Hematopoietic multipotent progenitor cell treated with erythropoietin and hydrocortisone succinate and interleukin-3 and kit ligand, for 17 days (in vitro differentiated cells): ENCODE data around the gene CSF3.

ENCODE experiments used
- DNase-seq: peaks from one replicate; pipeline ENCODE4 v3.0.0-alpha.2; 2015; ENCODE audit warnings: low spot score

CSF3 gene

GRCh38 chr17:40024901-40025300 is 9.7 kb downstream of the CSF3 start:
- no peak for DNase-seq

DNA sequence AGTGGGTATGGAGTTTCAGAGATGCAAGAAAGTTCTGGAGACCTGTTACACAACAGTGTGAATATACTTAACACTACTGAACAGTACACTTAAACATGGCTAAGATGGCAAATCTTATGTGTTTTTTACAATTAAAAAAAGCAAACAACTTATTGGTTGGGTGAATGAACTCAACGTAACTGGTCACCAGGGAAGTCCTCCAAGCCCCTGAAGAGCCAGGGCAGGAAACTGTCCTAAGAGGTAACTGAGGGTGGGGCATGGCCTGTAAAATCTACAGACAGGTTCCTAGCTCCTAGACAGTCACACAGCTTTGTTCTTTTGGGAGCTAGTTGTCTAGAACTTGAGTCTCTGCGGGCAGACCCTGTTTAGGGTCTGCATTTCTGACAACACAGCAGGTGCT is 10.3 kb downstream of the CSF3 start:
- no peak for DNase-seq

- DNase-seq, result no peak
Observed at GRCh38 chr17:40025991-40026815, 11.0 kb downstream of the CSF3 start.

GRCh38 chr17:40026816-40027613 is 11.8 kb downstream of the CSF3 start:
- DNase-seq, result peak; percentile 89

DNA sequence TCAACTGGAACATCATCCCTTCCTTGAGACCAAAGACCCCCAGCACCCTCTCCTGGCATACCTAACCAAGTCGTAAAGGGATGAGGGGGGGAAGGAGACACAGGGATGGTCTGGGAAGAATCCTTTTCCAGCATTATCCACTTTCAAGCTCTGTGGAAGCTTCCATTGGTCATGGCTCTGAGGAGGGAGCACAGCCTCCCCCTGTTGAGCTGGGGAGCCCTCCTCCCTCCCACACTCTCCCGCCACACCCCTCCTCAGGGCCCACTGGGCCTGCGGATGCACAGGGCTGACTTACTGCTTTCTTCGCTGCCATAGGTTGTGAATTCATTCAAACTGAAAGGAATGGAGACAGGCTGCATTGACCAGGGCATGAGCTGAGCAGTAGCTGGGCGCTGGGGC is 12.4 kb downstream of the CSF3 start:
- no peak for DNase-seq

DNA sequence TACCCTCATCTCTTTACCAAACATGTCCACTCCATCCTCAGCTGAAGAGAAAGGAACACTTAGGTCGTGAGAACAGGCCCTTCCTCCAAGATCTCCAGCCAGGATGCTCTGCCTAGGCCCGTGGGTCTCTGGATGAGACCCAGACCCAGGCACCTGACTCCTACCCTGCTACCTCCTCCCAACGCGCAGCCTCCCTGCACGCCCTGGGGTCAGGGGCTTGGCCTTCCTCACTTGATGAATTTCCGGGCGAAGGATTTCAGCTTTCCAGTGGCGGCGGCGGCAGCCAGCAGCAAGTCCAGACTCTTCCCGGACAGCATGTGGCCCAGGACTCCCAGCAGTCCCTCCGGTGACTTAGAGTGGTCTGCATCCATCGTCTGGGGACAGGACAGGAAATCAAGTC is 13.4 kb downstream of the CSF3 start:
- no peak for DNase-seq

DNA sequence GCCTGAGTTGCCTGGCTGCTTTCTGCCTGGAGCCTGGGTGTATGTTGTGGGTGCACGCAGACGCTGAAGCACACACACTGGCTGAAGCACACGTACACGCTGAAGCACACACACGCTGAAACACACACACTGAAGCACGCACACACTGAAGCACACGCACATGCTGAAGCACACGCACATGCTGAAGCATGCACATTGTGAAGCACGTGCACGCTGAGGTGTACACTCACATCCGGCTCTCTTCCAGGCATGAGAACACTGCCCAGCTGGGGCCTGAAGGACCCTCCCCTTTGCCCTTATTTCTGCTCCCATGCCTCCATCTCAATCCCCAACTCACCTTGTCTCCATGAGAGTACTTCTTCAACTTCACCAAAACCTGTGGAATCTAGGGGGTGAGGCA is 16.5 kb downstream of the CSF3 start:
- DNase-seq, result no peak

- no peak for DNase-seq
Observed at GRCh38 chr17:40032322-40033320, 17.4 kb downstream of the CSF3 start.

GRCh38 chr17:40033339-40033738 is 18.1 kb downstream of the CSF3 start:
- DNase-seq, result no peak

- DNase-seq, result no peak
Observed at GRCh38 chr17:40034426-40035161, 19.4 kb downstream of the CSF3 start.

GRCh38 chr17:40035162-40035559 is 19.9 kb downstream of the CSF3 start:
- DNase-seq, result no peak

DNA sequence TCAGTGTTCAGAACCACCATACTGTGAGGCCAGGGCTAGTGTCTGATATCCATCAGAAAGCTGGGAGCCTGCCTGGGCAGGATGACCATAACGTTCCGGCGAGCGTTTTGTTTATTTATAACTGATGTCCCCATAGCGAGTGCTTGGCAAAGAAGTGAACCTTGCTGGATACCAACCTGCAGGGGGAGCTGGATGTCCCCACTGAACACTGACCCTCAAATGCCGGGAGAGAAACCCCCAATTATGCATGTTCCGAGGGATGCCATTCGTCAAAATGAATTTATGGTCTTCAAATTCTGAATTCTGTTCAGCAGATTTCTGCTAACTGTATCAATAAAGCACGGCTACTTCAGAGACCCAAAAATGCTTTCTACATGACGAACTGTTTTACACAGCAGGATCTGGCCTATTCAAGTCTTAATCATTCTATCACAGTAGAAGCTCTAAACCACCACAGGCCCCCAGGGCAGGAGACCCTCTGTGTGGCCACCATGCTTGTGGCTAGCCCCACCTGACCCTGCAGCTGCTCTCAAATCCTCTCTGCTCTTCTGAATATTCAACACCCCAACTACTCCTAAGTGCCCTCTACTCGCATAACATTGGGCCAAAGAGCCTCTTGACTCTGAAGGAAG is 23.8 kb downstream of the CSF3 start:
- peak; percentile 46 for DNase-seq

- no peak for DNase-seq
Observed at GRCh38 chr17:40041196-40041595, 26.0 kb downstream of the CSF3 start.

DNA sequence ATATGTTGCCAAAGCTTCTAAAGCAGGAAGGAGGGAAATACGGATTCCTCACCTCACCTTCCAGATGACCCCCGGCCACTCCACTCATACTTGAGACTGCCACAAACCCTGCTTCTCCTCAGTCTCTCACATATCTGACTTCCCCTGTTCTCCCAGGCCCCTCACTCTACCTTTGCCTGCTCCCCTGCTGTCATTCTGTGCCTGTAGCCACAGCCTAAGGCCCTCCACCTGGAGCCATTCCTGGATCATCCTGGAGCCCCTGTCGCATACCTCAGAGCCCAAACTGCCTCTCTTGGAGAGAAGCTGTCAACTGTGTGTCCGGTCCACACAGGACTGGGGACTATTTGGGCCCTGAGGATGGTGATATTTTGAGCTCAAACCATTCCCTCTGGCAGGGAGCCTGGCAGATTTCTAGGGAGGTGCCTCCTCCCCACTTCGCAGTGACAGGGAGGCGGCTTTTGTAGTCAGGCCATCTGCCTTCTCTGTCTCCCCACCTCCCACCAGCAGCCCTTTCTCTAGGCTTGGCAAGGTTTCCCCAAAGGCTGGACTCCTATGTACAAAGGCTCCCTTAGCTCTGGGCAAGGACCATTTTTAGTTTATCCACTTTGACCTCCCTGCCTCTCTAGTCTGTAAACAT is 41.3 kb downstream of the CSF3 start:
- no peak for DNase-seq

DNA sequence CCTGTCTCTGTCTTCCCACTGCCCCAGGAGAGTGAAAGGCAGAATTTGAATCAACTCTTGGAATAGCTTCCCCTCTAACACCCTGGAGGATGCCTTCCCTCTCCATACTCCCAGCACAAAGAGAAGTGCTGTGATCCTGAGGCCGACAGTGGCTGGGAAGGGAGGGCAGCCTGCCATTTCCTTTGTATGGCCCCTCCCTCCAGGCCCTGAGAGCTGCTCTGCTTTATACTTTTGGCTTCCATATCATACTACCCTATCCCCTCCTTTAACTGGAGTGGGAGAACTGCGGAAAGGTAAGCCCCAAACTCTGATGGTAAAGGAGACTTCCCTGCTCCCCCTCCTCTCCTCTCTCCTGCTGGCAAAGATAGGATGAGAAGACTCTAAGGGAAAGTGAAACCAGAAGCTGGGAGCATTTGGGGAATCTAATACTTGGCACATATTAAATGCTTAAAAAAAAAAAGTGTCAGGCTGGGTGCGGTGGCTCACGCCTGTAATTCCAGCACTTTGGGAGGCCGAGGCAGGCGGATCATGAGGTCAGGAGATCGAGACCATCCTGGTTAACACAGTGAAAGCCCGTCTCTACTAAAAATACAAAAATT is 43.0 kb downstream of the CSF3 start:
- no peak for DNase-seq

DNA sequence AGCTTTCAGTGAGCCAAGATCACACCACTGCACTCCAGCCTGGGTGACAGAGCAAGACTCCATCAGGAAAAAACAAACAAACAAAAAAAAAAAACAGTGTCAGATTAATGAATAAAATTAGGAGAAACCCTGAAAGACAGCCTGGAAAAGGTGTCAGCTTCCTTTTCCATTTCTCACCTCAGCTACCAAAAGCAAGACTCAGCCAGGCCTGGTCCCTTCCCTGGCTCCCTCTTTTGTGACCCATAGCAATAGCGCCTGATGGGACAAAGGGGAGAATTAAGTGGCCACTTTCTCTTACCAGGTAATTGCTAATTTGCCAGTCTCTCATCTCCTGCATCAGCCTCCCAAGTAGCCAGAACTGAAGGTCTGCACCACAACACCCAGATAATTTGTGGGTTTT is 43.6 kb downstream of the CSF3 start:
- DNase-seq, result no peak

DNA sequence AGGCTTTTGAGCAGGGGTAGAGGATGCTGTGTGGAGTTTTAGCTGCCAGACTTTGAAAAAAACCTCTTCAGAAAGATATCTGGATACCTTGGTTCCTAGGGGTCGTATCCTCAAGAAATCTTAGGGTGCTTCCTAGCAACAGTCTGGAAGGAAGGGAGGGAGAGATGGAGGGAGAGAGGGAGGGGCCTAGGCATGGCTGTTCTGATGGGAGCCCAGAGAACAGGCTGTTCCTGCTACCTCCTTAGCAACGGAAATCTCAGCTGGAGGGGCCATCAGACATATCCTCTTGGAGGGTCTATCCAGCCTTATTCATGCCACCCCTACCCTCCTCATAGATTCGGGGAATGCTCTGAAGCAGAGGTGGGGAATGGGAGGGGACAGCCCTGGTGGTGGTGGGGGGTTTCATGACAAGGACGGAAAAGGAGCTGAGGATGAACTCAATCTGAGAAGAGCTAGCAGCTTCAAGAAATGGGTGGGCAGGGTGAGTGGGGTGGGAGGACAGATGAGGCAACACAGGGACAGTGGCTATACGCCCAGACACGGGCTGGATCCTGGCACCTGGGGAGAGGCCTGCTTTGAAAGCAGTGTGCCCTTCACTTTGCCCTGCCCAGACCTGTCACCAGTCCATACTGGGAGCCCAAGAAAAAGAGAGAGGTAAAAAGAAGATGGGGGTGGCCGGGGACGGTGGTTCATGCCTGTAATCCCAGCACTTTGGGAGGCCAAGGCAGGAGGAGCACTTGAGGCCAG is 44.7 kb downstream of the CSF3 start:
- no peak for DNase-seq

GRCh38 chr17:40060887-40061608 is 45.8 kb downstream of the CSF3 start:
- DNase-seq, result no peak

GRCh38 chr17:40061609-40062038 is 46.4 kb downstream of the CSF3 start:
- no peak for DNase-seq
